Subcutaneous abdominal adipose tissue (tissue), 5 donors: Measurements from ENCODE around the gene VAV2.

Source experiments
- H3K27ac ChIP-seq: one replicate; pipeline ENCODE4 v1.7.0; 2013; ENCODE audit warnings: low read depth, mild to moderate bottlenecking, inconsistent platforms, low read length, moderate library complexity
- H3K27me3 ChIP-seq, 5 donors: one replicate each; pipeline ENCODE4 v1.7.0; 2013; ENCODE audit warnings: low read length in 5 of 5, inconsistent platforms in 1 of 5; ENCODE audit not compliant: control insufficient read depth in 5 of 5, insufficient read depth in 4 of 5
- H3K36me3 ChIP-seq, 5 donors: one replicate each; pipeline ENCODE4 v1.7.0; 2013; ENCODE audit warnings: low read length in 5 of 5; ENCODE audit not compliant: control insufficient read depth in 5 of 5, insufficient read depth in 5 of 5
- H3K4me1 ChIP-seq, 5 donors: one replicate each; pipeline ENCODE4 v1.7.0; 2013; ENCODE audit warnings: low read length in 5 of 5, mild to moderate bottlenecking in 3 of 5, moderate library complexity in 1 of 5; ENCODE audit not compliant: control insufficient read depth in 5 of 5, insufficient read depth in 5 of 5
- H3K4me3 ChIP-seq, 5 donors: one replicate each; pipeline ENCODE4 v1.7.0; 2013; ENCODE audit warnings: low read length in 5 of 5, low read depth in 1 of 5
- H3K9ac ChIP-seq, 5 donors: one replicate each; pipeline ENCODE4 v1.7.0; 2013; ENCODE audit warnings: low read length in 5 of 5, mild to moderate bottlenecking in 4 of 5, moderate library complexity in 3 of 5
- H3K9me3 ChIP-seq, 5 donors: one replicate each; pipeline ENCODE4 v1.7.0; 2013; ENCODE audit warnings: low read length in 5 of 5; ENCODE audit not compliant: control insufficient read depth in 5 of 5
- donor health status: healthy.
- donor health status: healthy.
- donor health status: healthy.
- donor health status: healthy.
- donor health status: healthy.

VAV2 gene

DNA sequence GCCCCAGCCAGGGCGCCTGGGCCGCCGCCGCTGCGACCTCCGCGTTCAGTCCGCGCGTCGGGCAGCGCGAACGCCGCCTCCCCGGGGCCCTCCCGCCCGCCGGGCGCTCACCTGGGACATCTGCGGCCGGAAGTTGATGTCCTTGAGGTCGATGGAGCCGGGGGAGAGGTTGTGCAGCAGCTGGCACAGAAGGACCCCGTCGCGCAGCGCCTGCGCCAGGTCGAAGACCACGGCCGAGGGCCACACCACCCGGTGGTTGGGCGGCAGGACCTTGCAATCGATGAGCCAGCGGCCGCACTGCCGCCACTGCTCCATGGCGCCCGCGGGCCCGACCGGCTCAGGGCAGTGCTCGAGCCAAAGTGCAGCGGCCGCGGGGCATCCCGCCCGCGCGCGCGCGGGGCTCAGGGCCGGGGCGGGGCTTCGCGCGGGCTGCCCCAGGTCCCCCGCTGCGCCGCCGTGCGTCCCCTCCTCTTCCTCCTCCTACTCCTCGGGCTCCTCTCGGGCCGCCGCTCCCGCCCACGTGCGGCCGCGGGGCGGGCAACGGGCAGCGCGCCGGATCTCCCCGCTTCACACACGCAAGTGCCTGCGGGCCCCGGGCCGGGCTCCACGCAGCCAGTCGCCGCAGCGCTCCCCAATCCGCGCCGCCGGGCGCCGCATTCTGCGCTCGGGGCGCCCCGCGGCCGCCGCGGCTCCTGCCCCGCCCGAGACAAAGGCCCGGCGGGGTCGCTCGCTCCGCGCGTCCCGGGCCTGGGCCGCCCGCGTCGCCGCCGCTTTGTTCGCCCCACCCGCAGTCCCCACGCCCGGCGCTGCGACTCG lies at the start of gene VAV2:
TSS of gene VAV2 (minus strand) at position 361 of the 816 bp plus-strand sequence. CDS start at position 315, 46 bp downstream.
- H3K36me3 ChIP-seq: no peaks in the 10 kb centered on the region
- peaks cover 0 to 40% (median 27%) of the 10 kb centered on the region in 5 donors for H3K4me1 ChIP-seq
- H3K9ac ChIP-seq: peak within 1 kb of the TSS in 4 of 5 donors; percentile 77 to 85 (median 78)
- no peaks in the 10 kb centered on the region for H3K9me3 ChIP-seq
- peaks cover 0 to 5% (median 3%) of the 10 kb centered on the region in 5 donors for H3K27me3 ChIP-seq
- peak within 1 kb of the TSS in 4 of 5 donors; percentile 75 to 87 (median 80) for H3K4me3 ChIP-seq
- H3K27ac ChIP-seq: peak within 1 kb of the TSS; percentile 62

GRCh38 chr9:134041649-134041962 lies 49.5 kb upstream of the VAV2 start:
- H3K4me3 ChIP-seq: no peak overlapping the region
- no peaks in the 10 kb centered on the region for H3K9me3 ChIP-seq
- H3K9ac ChIP-seq: no peak overlapping the region
- H3K4me1 ChIP-seq: peaks cover 5 to 23% (median 17%) of the 10 kb centered on the region in 5 donors
- H3K27me3 ChIP-seq: no peaks in the 10 kb centered on the region
- no peak overlapping the region for H3K27ac ChIP-seq
- H3K36me3 ChIP-seq: peaks cover 0 to 79% (median 68%) of the 10 kb centered on the region in 5 donors

DNA sequence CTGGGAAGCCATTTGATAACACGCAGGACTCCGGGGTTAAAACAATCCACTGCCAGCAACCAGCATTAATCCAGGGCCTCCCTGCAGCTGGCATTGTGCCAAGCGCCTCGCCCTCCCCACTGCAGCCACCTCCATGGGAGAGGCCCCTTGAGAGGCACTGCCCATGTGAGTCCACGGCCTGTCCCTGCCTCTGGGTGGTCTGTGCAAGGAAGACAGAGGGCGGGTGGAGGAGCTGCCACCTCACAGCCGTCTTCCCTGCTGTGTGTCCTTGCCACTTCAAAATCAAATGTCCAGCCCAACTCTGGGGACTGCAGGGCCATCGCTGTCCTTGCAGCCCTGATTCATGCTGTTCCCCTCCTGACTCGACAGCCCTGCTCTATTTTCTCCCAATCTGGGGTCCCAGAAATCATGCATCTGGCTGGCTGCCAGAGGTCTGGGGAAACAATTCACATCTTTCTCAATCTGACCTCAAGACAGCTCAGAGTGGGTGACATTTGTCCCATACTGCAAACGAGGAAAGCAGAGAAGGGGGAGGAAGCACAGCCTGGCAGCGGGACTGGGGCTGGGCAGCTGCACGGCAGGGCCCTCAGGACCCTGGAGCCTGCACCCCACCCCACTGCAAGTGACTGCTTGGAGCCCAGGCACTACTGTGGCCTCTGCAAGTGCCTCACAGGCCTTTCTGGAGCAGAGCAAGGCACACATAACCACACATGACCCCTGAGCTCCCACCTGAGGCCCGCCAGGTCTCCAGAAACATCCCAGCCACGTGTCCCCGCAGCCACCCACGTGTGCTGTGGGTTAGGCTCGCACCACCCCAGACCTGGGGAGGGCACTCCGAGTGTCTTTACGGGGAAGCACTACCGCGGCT lies 48.9 kb upstream of the VAV2 start:
- Histone ChIP-seq H3K36me3 (peaks cover 0 to 79% (median 68%) of the 10 kb centered on the region in 5 donors), H3K4me3 (peak overlapping the region in 1 of 5 donors; percentile 33), H3K9ac (no peak overlapping the region), H3K9me3 (no peaks in the 10 kb centered on the region), H3K27me3 (no peaks in the 10 kb centered on the region), H3K27ac (no peak overlapping the region), H3K4me1 (peaks cover 5 to 23% (median 17%) of the 10 kb centered on the region in 5 donors)

DNA sequence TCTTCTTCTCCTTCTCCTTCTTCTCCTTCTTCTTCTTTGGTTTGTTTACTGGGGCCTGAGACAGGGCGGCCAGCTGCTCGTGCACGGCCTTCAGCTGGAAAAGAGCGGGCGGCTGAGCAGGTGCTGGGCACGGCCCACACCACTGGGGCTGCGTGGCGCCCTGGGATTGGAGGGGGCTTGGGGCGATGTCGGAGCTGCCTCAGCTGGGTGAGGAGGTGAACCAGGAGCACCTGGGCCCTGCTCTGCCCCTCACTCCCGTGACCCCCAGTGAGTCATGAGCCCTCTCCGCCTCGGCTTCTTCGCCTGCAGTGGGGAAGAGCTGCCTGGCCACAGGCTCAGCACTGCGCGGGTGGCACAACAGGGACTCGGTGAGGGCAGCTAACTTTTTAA lies 48.0 kb upstream of the VAV2 start:
- Histone ChIP-seq H3K36me3 (peaks cover 0 to 79% (median 68%) of the 10 kb centered on the region in 5 donors), H3K4me1 (peaks cover 5 to 23% (median 17%) of the 10 kb centered on the region in 5 donors), H3K4me3 (no peak overlapping the region), H3K9ac (no peak overlapping the region), H3K9me3 (no peaks in the 10 kb centered on the region), H3K27me3 (no peaks in the 10 kb centered on the region), H3K27ac (no peak overlapping the region)

- H3K27ac ChIP-seq: no peak overlapping the region
- no peak overlapping the region for H3K4me3 ChIP-seq
- peaks cover 5 to 23% (median 17%) of the 10 kb centered on the region in 5 donors for H3K4me1 ChIP-seq
- H3K36me3 ChIP-seq: peaks cover 0 to 79% (median 68%) of the 10 kb centered on the region in 5 donors
- no peaks in the 10 kb centered on the region for H3K27me3 ChIP-seq
- no peaks in the 10 kb centered on the region for H3K9me3 ChIP-seq
- H3K9ac ChIP-seq: no peak overlapping the region
These were observed 47.5 kb upstream of the VAV2 start for GRCh38 chr9:134039386-134040175.

DNA sequence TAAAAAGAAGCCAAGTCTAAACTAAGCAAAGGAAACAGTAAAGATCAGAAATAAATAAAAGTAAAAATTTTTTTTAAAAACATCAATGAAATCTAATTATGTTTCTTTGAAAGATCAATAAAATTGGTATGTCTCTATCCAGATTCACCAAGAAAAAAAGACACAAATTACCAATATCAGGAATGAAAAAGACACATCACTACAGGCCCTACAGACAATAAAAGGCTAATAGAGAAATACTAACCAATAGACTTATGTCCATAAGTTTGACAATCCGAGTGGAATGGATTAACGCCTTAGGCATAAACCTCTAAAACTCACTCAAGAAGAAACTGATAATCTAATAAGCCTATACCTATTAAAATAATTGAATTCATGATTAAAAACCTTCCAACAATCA lies 45.5 kb upstream of the VAV2 start:
- peaks cover 5 to 21% (median 17%) of the 10 kb centered on the region in 5 donors for H3K4me1 ChIP-seq
- no peak overlapping the region for H3K27ac ChIP-seq
- no peaks in the 10 kb centered on the region for H3K9me3 ChIP-seq
- H3K4me3 ChIP-seq: no peak overlapping the region
- H3K9ac ChIP-seq: no peak overlapping the region
- no peaks in the 10 kb centered on the region for H3K27me3 ChIP-seq
- H3K36me3 ChIP-seq: peaks cover 0 to 83% (median 72%) of the 10 kb centered on the region in 5 donors

GRCh38 chr9:134036130-134036529 lies 44.0 kb upstream of the VAV2 start:
- Histone ChIP-seq H3K9me3 (no peaks in the 10 kb centered on the region), H3K27ac (no peak overlapping the region), H3K36me3 (peaks cover 0 to 82% (median 67%) of the 10 kb centered on the region in 5 donors), H3K27me3 (no peaks in the 10 kb centered on the region), H3K4me3 (no peak overlapping the region), H3K9ac (no peak overlapping the region), H3K4me1 (peaks cover 3 to 13% (median 10%) of the 10 kb centered on the region in 5 donors)

GRCh38 chr9:134035041-134036039 lies 43.2 kb upstream of the VAV2 start:
- Histone ChIP-seq H3K27me3 (no peaks in the 10 kb centered on the region), H3K9ac (no peak overlapping the region), H3K9me3 (no peaks in the 10 kb centered on the region), H3K4me3 (no peak overlapping the region), H3K27ac (no peak overlapping the region), H3K4me1 (peaks cover 0 to 7% (median 4%) of the 10 kb centered on the region in 5 donors), H3K36me3 (peaks cover 0 to 82% (median 70%) of the 10 kb centered on the region in 5 donors)
